H1 (cell line): ENCODE data around the gene TSPAN32. TPM values are rescaled to one million over a fixed set of nuclear protein-coding genes. Genes with fewer than 3 reads are reported as not detected.

Source experiments
- CTCF ChIA-PET: fragments of 300-600 bp; sonication (Branson Sonifier 250); formaldehyde crosslinking; loops from one replicate; lab custom pipeline; 2021; ENCODE audit not compliant: partially characterized antibody; lab: Charles Lee
- POLR2A ChIA-PET: fragments of 300-600 bp; sonication (Branson Sonifier 250); formaldehyde crosslinking; loops from one replicate; lab custom pipeline; 2021; ENCODE audit warnings: inconsistent platforms; ENCODE audit not compliant: partially characterized antibody; lab: Charles Lee
- DNase-seq, 2 experiments: peaks; one replicate each; pipeline versions ENCODE4 v3.0.0 to v3.0.0-alpha.2; 2010 to 2022; ENCODE audit warnings: low spot score in 2 of 2, low read depth in 1 of 2, mixed read lengths in 1 of 2
- FAIRE-seq: peaks from 2 replicates; lab custom pipeline; 2011; peaks lifted over from hg19 to GRCh38; lab: Jason Lieb, UNC
- H2AFZ ChIP-seq: 2 replicates; pipeline ENCODE4 v1.8.1; 2012; ENCODE audit warnings: low read length, inconsistent platforms
- H2AK5ac ChIP-seq: 2 replicates; pipeline ENCODE4 v1.6.1; 2013; ENCODE audit warnings: low read depth, low read length
- H2BK120ac ChIP-seq: replicated peaks from 2 replicates; pipeline ENCODE3; 2013; ENCODE audit warnings: low read depth, low read length, inconsistent platforms
- H2BK12ac ChIP-seq: 2 replicates; pipeline ENCODE4 v1.6.1; 2013; ENCODE audit warnings: low read depth, low read length
- H2BK15ac ChIP-seq: 2 replicates; pipeline ENCODE4 v1.6.1; 2013; ENCODE audit warnings: low read length
- H2BK20ac ChIP-seq: 2 replicates; pipeline ENCODE4 v1.6.1; 2013; ENCODE audit warnings: low read length
- H2BK5ac ChIP-seq: 2 replicates; pipeline ENCODE4 v1.6.1; 2013; ENCODE audit warnings: low read depth, low read length
- H3K14ac ChIP-seq: 2 replicates; pipeline ENCODE4 v1.6.1; 2013; ENCODE audit warnings: inconsistent platforms; ENCODE audit not compliant: insufficient read length
- H3K18ac ChIP-seq: 2 replicates; pipeline ENCODE4 v1.6.1; 2013; ENCODE audit warnings: low read length; ENCODE audit errors: extremely low read depth
- H3K23ac ChIP-seq: 2 replicates; pipeline ENCODE4 v1.6.1; 2013; ENCODE audit warnings: inconsistent platforms; ENCODE audit not compliant: insufficient read length
- H3K23me2 ChIP-seq: 2 replicates; pipeline ENCODE4 v1.6.1; 2013; ENCODE audit warnings: low read depth, low read length
- H3K27ac ChIP-seq: 2 replicates; pipeline ENCODE4 v1.6.1; 2011; ENCODE audit warnings: low read depth, low read length, inconsistent platforms
- H3K27me3 ChIP-seq, 4 experiments: replicated peaks in 1 of 4; 1 replicate in 1 of 4; 2 replicates in 3 of 4; pipeline versions ENCODE4 v1.6.1 to v1.8.1; 2011 to 2013; ENCODE audit warnings: low read length in 3 of 4, mild to moderate bottlenecking in 3 of 4, inconsistent platforms in 2 of 4, mixed read lengths in 2 of 4, moderate library complexity in 1 of 4; ENCODE audit not compliant: control insufficient read depth in 3 of 4, insufficient read depth in 3 of 4; ENCODE audit errors: extremely low read depth in 1 of 4
- H3K36me3 ChIP-seq, 4 experiments: 2 replicates each; pipeline versions ENCODE4 v1.6.1 to v1.8.1; 2011 to 2013; ENCODE audit warnings: mild to moderate bottlenecking in 4 of 4, low read length in 3 of 4, moderate library complexity in 2 of 4, control low read depth in 1 of 4, inconsistent platforms in 1 of 4; ENCODE audit not compliant: insufficient read depth in 4 of 4, control insufficient read depth in 2 of 4
- H3K4ac ChIP-seq: replicated peaks from 2 replicates; pipeline ENCODE3; 2013; ENCODE audit warnings: low read length, low read depth, mixed read lengths, inconsistent platforms; ENCODE audit not compliant: insufficient read length
- H3K4me1 ChIP-seq, 4 experiments: replicated peaks in 1 of 4; 1 replicate in 1 of 4; 2 replicates in 3 of 4; pipeline versions ENCODE4 v1.6.1 to v1.8.1; 2011 to 2013; ENCODE audit warnings: low read length in 3 of 4, inconsistent platforms in 2 of 4, mixed read lengths in 1 of 4; ENCODE audit not compliant: insufficient read depth in 4 of 4, control insufficient read depth in 3 of 4
- H3K4me2 ChIP-seq, 2 experiments: 2 replicates each; pipeline versions ENCODE4 v1.6.1 to v1.8.1; 2011 to 2013; ENCODE audit warnings: low read depth in 2 of 2, low read length in 2 of 2, control low read depth in 1 of 2, inconsistent platforms in 1 of 2, mild to moderate bottlenecking in 1 of 2; ENCODE audit not compliant: insufficient read depth in 1 of 2
- H3K4me3 ChIP-seq, 4 experiments: fragments of 200-600, 300-600 bp in 1 of 4; sonication (generic), shearing (Covaris generic), sonication (Bioruptor Twin) in 1 of 4; 2 replicates each; pipeline versions ENCODE4 v1.5.1 to v1.8.1; 2011 to 2016; ENCODE audit warnings: low read length in 4 of 4, low read depth in 3 of 4, control low read depth in 2 of 4, inconsistent platforms in 2 of 4, mild to moderate bottlenecking in 2 of 4, mixed read lengths in 1 of 4, moderate library complexity in 1 of 4; ENCODE audit not compliant: insufficient read depth in 2 of 4; ENCODE audit errors: extremely low read depth in 1 of 4
- H3K56ac ChIP-seq: replicated peaks from 2 replicates; pipeline ENCODE3; 2013; ENCODE audit warnings: low read depth, mild to moderate bottlenecking, mixed read lengths, low read length, inconsistent platforms; ENCODE audit not compliant: insufficient read length
- H3K79me1 ChIP-seq: 2 replicates; pipeline ENCODE4 v1.6.1; 2013; ENCODE audit warnings: low read depth, low read length, control low read depth
- H3K79me2 ChIP-seq, 2 experiments: 2 replicates each; pipeline versions ENCODE4 v1.6.1 to v1.8.1; 2012 to 2013; ENCODE audit warnings: low read length in 2 of 2, mild to moderate bottlenecking in 2 of 2, inconsistent platforms in 1 of 2; ENCODE audit not compliant: insufficient read depth in 2 of 2, control insufficient read depth in 1 of 2
- H3K9ac ChIP-seq, 4 experiments: replicated peaks in 1 of 4; 1 replicate in 1 of 4; 2 replicates in 3 of 4; pipeline versions ENCODE4 v1.6.1 to v1.8.1; 2011 to 2013; ENCODE audit warnings: low read depth in 3 of 4, low read length in 3 of 4, control low read depth in 2 of 4, mild to moderate bottlenecking in 2 of 4, moderate library complexity in 2 of 4, inconsistent platforms in 1 of 4; ENCODE audit errors: extremely low read depth in 1 of 4
- H3K9me3 ChIP-seq, 2 experiments: 2 replicates each; pipeline versions ENCODE4 v1.6.1 to v1.8.1; 2012 to 2013; ENCODE audit warnings: mild to moderate bottlenecking in 2 of 2, moderate library complexity in 2 of 2, control low read depth in 1 of 2, inconsistent platforms in 1 of 2, low read depth in 1 of 2, low read length in 1 of 2, mixed read lengths in 1 of 2; ENCODE audit not compliant: insufficient read depth in 2 of 2
- H4K20me1 ChIP-seq, 2 experiments: replicated peaks in 1 of 2; 2 replicates each; pipeline versions ENCODE3 to v1.8.1; 2011 to 2013; ENCODE audit warnings: inconsistent platforms in 2 of 2, low read length in 2 of 2, mild to moderate bottlenecking in 1 of 2; ENCODE audit not compliant: insufficient read depth in 2 of 2, control insufficient read depth in 1 of 2
- H4K5ac ChIP-seq: 2 replicates; pipeline ENCODE4 v1.6.1; 2013; ENCODE audit warnings: low read length, low read depth, mixed read lengths, inconsistent platforms; ENCODE audit not compliant: insufficient read length
- H4K8ac ChIP-seq: 2 replicates; pipeline ENCODE4 v1.8.0; 2013; ENCODE audit warnings: mild to moderate bottlenecking, moderate library complexity, low read length, inconsistent platforms; ENCODE audit not compliant: insufficient read depth; ENCODE audit errors: extremely low read depth
- H4K91ac ChIP-seq: replicated peaks from 2 replicates; pipeline ENCODE3; 2013; ENCODE audit warnings: low read length, mixed read lengths, inconsistent platforms; ENCODE audit not compliant: insufficient read length
- CBX5 ChIP-seq: fragments of 300-800, 300-1000 bp; sonication (generic); IDR thresholded peaks from 2 replicates; pipeline ENCODE4 v1.7.1; 2016; ENCODE audit warnings: antibody characterized with exemption, low read length, low read depth
- CTBP2 ChIP-seq: IDR thresholded peaks from 2 replicates; pipeline ENCODE4 v1.7.0; 2011; ENCODE audit warnings: borderline replicate concordance, mild to moderate bottlenecking, moderate library complexity, mixed read lengths, low read length; ENCODE audit not compliant: insufficient read depth, insufficient read length
- NRF1 ChIP-seq: IDR thresholded peaks from 2 replicates; pipeline ENCODE4 v1.6.1; 2011; ENCODE audit warnings: mild to moderate bottlenecking, low read depth, low read length, improper control_type of control experiment
- RBBP5 ChIP-seq: IDR thresholded peaks from 2 replicates; pipeline ENCODE4 v1.7.1; 2012; ENCODE audit warnings: low read depth, mild to moderate bottlenecking, inconsistent platforms, low read length, moderate library complexity, borderline replicate concordance
- RFX5 ChIP-seq: IDR thresholded peaks from 2 replicates; pipeline ENCODE4 v1.6.1; 2011; ENCODE audit warnings: low read depth, low read length, improper control_type of control experiment, borderline replicate concordance
- TEAD4 ChIP-seq: IDR thresholded peaks from 2 replicates; pipeline ENCODE4 v1.6.1; 2012; ENCODE audit warnings: low read depth, low read length, inconsistent platforms, mixed read lengths
- WGBS, 2 experiments: shearing (Covaris generic) in 1 of 2; methylation state at CpG; one replicate each; pipeline versions ENCODE4 v1.1.6 to v1.1.7; 2013 to 2015; ENCODE audit warnings: low lambda C conversion rate in 2 of 2, mixed read lengths in 2 of 2, inconsistent platforms in 1 of 2, low coverage in 1 of 2, missing lambda C conversion rate in 1 of 2; ENCODE audit not compliant: insufficient replicate concordance in 2 of 2, insufficient coverage in 1 of 2, insufficient read length in 1 of 2; ENCODE audit errors: extremely low coverage in 1 of 2, missing lambda C conversion rate in 1 of 2; 5-methylcytosine and 5-hydroxymethylcytosine counted together
- polyA plus RNA-seq, 7 experiments: library from polyadenylated mRNA; depleted of rRNA in 3 of 7; stranded (reverse) in 5 of 7; unstranded in 2 of 7; fragments of >200 nt in 5 of 7; fragments of 200-250 nt in 2 of 7; gene quantifications; 1 replicate in 5 of 7; 2 replicates in 1 of 7; 4 replicates in 1 of 7; pipeline versions ENCODE4 v1.2.1 to v1.2.3, GENCODE V29; 2011 to 2013; ENCODE audit warnings: missing spikeins in 2 of 7, mixed read lengths in 2 of 7
- total RNA-seq: library from RNA; stranded (reverse); fragmentation: NEBNext Ultra II Directional; extraction: Animal tissue kit (Norgen Biotek cat#: 25700); gene quantifications from 2 replicates; pipeline ENCODE4 v1.2.1, GENCODE V29; 2021

The TSPAN32 gene
- total and polyA plus RNA-seq, 2 of the 8 experiments (the other 6 are each of a cell fraction or from before 2014, with no cell fraction given) = not detected

DNA sequence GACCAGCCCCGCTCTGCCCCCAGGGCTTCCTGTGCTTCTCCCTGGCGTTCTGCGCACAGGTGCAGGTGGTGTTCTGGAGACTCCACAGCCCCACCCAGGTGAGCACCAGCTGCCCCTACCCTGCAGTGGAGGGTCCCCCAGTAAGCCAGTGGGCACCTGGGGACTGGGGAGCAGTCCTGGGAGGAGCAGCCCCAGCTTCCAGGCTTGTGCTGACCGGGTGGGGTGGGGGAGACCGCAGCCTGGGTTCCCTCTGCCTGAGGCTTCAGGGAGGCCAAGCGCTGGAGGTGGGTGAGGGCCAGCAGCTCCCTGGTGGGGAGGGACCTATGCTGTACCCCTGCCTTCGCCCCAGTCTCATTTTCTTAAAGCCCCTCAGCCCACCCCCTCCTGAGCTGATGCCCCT lies 6.9 kb downstream of the TSPAN32 start:
- H3K14ac ChIP-seq = no peak overlapping the region
- DNase-seq (no peak), FAIRE-seq (no peak)
- H3K4me3 ChIP-seq = no peak overlapping the region
- no peak overlapping the region for H2AFZ ChIP-seq
- H2BK12ac ChIP-seq = no peak overlapping the region
- no peaks in the 10 kb centered on the region for H3K36me3 ChIP-seq
- no peak overlapping the region for H4K8ac ChIP-seq
- 92% methylated on average over 4 of the region's 7 CpGs; no CpG with 5 or more reads in 1 of the 2 experiments for WGBS, 2 experiments
- no peaks in the 10 kb centered on the region for H3K23me2 ChIP-seq
- H3K79me1 ChIP-seq = no peaks in the 10 kb centered on the region
- H4K5ac ChIP-seq = no peak overlapping the region
- no peaks in the 10 kb centered on the region for H3K27me3 ChIP-seq
- no peak overlapping the region for H3K4ac ChIP-seq
- peaks cover 0 to 3% (median 0%) of the 10 kb centered on the region in 4 experiments; a peak in 1 of 7 replicates for H3K4me1 ChIP-seq
- H3K18ac ChIP-seq = no peak overlapping the region
- H3K56ac ChIP-seq = no peak overlapping the region
- H2BK5ac ChIP-seq = no peak overlapping the region
- CTCF ChIA-PET = interaction anchor here (0.8 to 4.1 kb wide), 7 partner anchors 9 to 165 kb away, joined by 3 to 39 read pairs (median 4); partner anchors contain the start of genes C11orf21 and TSPAN32
- H2AK5ac ChIP-seq = no peak overlapping the region
- no peak overlapping the region for H3K23ac ChIP-seq
- H2BK15ac ChIP-seq = no peak overlapping the region
- peaks cover 0 to 4% of the 10 kb centered on the region in 2 experiments for H4K20me1 ChIP-seq
- no peak overlapping the region for H2BK120ac ChIP-seq
- no peak overlapping the region for H4K91ac ChIP-seq
- POLR2A ChIA-PET = interaction anchor here (3.0 kb wide), 1 partner anchor 69 kb away, joined by 13 read pairs; no protein-coding TSS in a partner anchor
- H3K27ac ChIP-seq = no peak overlapping the region
- H3K9ac ChIP-seq = no peak overlapping the region
- H3K9me3 ChIP-seq = no peaks in the 10 kb centered on the region
- TF ChIP-seq RBBP5 = no peak
- TF ChIP-seq TEAD4 = no peak
- TF ChIP-seq CBX5 = no peak
- TF ChIP-seq CTBP2 = no peak
- TF ChIP-seq NRF1 = no peak
- TF ChIP-seq RFX5 = no peak
- TF ChIP-seq, all 59 proteins: peak for 0
- Histone ChIP-seq H3K79me2 (no peaks in the 10 kb centered on the region), H2BK20ac (no peak overlapping the region), H3K4me2 (no peak overlapping the region)
